ENCODE results near the gene SPRTN. TPM values are rescaled to one million over a fixed set of nuclear protein-coding genes. Genes with fewer than 3 reads are reported as not detected.

Gene SPRTN
- 9.6 TPM for total RNA-seq
- long read RNA-seq, transcript SPRTN-202 (5 exons, 3,468 nt): major isoform, 17 of 21 reads
- long read RNA-seq, partial matches to known transcripts: 0 of 21 reads
- long read RNA-seq, other reads (novel, unspliced or antisense): 1 of 21 reads

GRCh38 chr1:231338270-231339128, at the start of gene SPRTN:
TSS of gene SPRTN (plus strand) at chr1:231338293. CDS start at chr1:231338384, 91 bp downstream.
- peaks cover 3% of the 10 kb centered on the region for H3K36me3 ChIP-seq
- DNase-seq (no peak), ATAC-seq (no peak)
- no peaks in the 10 kb centered on the region for H3K27me3 ChIP-seq
- TF ChIP-seq CTCF (IDR thresholded peaks at IDR 0.05): no peak
- H3K4me3 ChIP-seq: peak within 1 kb of the TSS; percentile 98
- H3K9me3 ChIP-seq: no peaks in the 10 kb centered on the region
- H3K4me1 ChIP-seq: peaks cover 42% of the 10 kb centered on the region
- intact Hi-C loops (cut with DNase I): no loop called here
- peak within 1 kb of the TSS; percentile 98 for H3K27ac ChIP-seq

GRCh38 chr1:231295938-231296337, 42.2 kb upstream of the SPRTN start:
- Histone ChIP-seq H3K36me3 (no peaks in the 10 kb centered on the region), H3K4me1 (no peaks in the 10 kb centered on the region), H3K9me3 (no peaks in the 10 kb centered on the region), H3K27ac (no peak overlapping the region), H3K27me3 (no peaks in the 10 kb centered on the region), H3K4me3 (no peak overlapping the region)
- DNase-seq: no peak
- TF ChIP-seq CTCF (IDR thresholded peaks at IDR 0.05): no peak
- intact Hi-C loops (cut with DNase I): no loop called here
- ATAC-seq: no peak

GRCh38 chr1:231301990-231302389, 36.1 kb upstream of the SPRTN start:
- H3K36me3 ChIP-seq: no peaks in the 10 kb centered on the region
- H3K4me1 ChIP-seq: no peaks in the 10 kb centered on the region
- DNase-seq: no peak
- no peak overlapping the region for H3K27ac ChIP-seq
- H3K4me3 ChIP-seq: no peak overlapping the region
- no peak for TF ChIP-seq CTCF (IDR thresholded peaks at IDR 0.05)
- intact Hi-C loops (cut with DNase I): no loop called here
- ATAC-seq: no peak
- no peaks in the 10 kb centered on the region for H3K9me3 ChIP-seq
- H3K27me3 ChIP-seq: no peaks in the 10 kb centered on the region

GRCh38 chr1:231310391-231310934, 27.6 kb upstream of the SPRTN start:
- DNase-seq: no peak
- no peak for TF ChIP-seq CTCF (IDR thresholded peaks at IDR 0.05)
- intact Hi-C loops (cut with DNase I): no loop called here
- no peak overlapping the region for H3K4me3 ChIP-seq
- H3K4me1 ChIP-seq: no peaks in the 10 kb centered on the region
- no peaks in the 10 kb centered on the region for H3K27me3 ChIP-seq
- no peaks in the 10 kb centered on the region for H3K36me3 ChIP-seq
- no peak overlapping the region for H3K27ac ChIP-seq
- H3K9me3 ChIP-seq: no peaks in the 10 kb centered on the region
- ATAC-seq: no peak

- DNase-seq: no peak
- H3K4me3 ChIP-seq: no peak overlapping the region
- intact Hi-C loops (cut with DNase I): no loop called here
- no peaks in the 10 kb centered on the region for H3K4me1 ChIP-seq
- H3K27ac ChIP-seq: no peak overlapping the region
- no peak for ATAC-seq
- no peaks in the 10 kb centered on the region for H3K9me3 ChIP-seq
- no peaks in the 10 kb centered on the region for H3K27me3 ChIP-seq
- no peaks in the 10 kb centered on the region for H3K36me3 ChIP-seq
- TF ChIP-seq CTCF (IDR thresholded peaks at IDR 0.05): no peak
Observed at GRCh38 chr1:231311720-231312431, 26.2 kb upstream of the SPRTN start.
